GM12874 (cell line): ENCODE results near the gene PTPRN2.

Source experiments
- TF ChIP-seq, protein P1 (sequence below): IDR thresholded peaks from 2 replicates; pipeline ENCODE4 v1.5.1; 2011; ENCODE audit warnings: low read depth, mild to moderate bottlenecking, control low read depth, low read length, moderate library complexity; ENCODE audit not compliant: insufficient read depth

The PTPRN2 gene

DNA sequence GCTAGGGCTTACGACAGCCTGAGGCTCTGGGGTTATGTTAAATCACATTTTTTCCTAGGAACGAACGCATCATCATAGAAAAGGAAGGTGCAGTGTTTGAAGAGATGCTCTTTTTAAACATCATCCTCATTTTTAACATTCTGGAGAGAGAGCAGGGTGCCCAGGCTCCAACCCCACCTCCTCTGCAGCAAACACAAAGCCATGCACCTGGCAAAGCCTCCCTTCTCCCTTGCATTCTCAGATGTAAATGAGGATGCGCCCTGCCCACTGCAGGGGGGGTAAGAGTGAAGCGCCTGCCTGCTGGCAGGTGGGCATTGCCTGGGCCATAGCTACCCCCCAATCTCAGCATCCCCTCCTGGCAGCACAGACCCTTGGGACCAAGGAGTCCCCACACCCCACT is 92.4 kb downstream of the PTPRN2 start:
- TF ChIP-seq, protein P1, sequence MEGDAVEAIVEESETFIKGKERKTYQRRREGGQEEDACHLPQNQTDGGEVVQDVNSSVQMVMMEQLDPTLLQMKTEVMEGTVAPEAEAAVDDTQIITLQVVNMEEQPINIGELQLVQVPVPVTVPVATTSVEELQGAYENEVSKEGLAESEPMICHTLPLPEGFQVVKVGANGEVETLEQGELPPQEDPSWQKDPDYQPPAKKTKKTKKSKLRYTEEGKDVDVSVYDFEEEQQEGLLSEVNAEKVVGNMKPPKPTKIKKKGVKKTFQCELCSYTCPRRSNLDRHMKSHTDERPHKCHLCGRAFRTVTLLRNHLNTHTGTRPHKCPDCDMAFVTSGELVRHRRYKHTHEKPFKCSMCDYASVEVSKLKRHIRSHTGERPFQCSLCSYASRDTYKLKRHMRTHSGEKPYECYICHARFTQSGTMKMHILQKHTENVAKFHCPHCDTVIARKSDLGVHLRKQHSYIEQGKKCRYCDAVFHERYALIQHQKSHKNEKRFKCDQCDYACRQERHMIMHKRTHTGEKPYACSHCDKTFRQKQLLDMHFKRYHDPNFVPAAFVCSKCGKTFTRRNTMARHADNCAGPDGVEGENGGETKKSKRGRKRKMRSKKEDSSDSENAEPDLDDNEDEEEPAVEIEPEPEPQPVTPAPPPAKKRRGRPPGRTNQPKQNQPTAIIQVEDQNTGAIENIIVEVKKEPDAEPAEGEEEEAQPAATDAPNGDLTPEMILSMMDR: no peak

DNA sequence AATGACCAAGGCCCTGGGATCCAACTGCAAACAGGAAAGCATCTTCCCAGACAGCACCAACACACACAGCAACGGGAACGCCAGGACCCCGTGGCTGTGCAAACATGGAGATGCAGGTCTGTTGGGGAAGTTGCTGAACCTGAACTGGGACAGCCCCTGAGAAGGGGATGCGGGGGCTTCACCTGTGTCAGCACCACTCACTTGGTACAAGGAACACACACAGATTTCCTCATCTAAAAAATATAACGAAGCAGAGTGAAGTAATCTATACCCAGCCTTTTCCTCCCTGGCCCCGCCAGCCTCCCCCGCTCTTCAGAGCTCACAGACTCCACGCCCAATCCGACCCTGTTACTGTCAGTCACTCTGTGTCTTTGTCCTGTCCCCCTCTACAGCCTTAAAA is 93.0 kb downstream of the PTPRN2 start:
- TF ChIP-seq, protein P1: no peak

DNA sequence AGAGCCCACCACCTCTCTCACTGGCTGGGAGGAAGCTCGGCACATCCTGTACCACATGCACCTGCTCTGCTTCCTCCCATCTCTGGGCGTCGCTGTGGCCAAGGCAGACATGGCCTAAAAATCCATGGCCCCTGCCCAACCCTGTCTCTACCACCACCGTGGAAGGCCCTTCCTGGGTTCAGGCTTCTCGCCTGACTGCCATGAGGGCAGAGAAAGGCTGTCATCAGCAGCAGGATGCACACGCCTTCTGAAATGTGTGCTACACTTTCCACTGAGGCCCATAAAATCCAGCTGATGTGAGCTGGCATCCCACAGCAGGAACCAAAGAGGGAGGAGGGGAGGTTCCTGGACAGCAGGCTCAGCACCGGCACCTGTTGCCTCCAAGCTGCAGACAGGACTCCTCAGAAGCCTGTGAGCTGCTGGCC is 93.4 kb downstream of the PTPRN2 start:
- TF ChIP-seq, protein P1: no peak

DNA sequence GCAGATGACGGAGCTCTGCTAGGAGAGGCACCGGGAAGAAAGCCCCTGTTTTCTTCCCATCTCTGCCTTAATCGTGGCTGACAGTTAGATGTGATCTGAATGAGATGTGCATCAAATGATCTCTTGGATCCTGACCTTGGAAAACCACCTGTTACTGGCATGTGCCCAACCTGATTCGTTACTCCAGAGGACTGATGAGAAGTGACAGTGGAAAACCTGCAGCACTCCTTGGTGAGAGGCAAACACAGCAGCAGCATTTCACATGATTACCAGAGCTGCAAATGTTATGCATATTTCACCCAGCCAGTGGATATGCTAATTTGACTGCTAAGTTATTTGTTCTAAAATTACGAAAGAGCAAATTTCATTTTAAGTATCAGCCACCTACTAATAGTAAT is 95.3 kb downstream of the PTPRN2 start:
- TF ChIP-seq, protein P1: no peak

DNA sequence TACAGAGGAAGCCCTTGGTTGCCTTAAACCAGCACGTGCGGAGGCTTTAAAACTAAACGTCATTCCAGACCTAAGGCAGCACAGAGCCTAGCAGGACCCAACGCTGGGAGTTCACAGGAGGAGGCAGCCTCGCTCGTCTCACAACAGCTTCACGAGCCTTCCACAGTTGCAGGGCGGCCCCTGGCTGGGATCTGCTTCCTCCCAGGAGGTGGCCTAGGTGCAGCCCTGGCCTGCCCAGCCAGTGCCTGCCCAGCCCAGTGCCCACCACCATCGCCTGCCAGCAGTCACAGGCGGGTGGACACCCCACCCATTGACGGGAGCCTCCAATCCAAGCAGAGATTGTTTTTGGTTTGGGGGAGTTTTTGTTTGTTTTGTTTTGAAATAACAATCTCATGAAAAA is 96.5 kb downstream of the PTPRN2 start:
- TF ChIP-seq, protein P1: no peak

DNA sequence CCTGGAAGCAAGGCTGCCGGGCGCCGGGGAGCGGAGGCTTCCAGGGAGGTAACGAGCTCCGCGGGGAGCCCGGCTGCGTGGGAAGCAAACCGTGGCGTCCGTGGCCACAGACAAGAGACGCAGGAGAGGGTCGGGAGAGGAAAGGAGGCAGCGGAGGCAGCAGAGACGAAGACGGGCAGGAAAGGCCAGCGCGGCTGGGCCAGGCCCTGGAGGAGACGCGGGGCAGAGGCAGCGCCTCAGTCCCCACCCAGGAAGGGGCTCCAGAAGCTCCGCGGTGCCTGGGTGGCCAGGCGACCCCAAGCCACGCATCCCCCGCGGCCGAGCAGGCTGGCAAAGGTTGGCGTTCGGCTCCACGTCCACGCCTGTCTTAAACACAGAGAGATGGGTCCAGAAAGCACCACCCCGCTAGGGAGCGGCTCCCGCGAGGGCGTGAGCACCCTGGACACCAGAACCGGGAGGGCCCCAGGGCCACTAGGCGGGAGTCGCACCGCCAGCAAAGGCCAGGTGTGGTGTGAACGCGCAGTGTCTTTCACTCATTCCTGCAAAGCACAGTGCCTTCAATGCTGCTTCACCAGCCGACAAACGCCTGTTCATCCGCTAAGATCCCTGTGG is 97.3 kb downstream of the PTPRN2 start:
- TF ChIP-seq, protein P1: no peak

DNA sequence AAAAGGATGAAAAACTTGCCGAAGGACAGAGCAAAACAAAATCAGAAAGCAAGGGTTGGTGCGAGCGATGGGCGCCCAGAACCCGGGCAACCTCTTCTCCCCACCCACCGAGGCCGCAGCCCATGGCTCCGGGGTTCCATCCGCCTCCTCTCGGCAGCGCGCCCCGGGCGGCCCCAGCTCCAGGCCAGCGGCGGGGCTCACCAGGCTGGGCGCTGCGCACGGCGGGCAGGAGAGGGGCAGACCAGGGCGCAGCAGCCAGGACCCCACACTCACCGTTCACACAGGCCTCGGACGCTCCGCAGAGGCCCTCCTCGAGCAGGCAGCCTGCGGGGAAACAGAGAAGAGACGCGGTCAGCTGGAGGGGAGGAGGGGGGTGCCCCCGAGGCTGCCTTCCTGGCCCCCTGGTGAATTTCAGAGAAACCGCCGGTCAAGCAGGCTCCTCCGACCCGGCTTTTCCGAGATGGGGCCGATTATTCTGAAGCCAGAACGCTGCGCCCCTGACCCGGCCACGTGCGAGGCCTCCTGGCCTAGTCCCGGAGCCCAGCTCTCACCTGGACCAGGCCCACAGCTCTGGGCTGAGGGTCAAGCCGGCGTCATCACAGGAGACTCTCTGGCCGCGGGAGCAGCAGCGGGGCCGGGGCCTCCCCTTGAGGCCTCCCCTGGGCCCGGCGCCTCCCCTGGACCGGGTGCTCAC is 98.0 kb downstream of the PTPRN2 start:
- TF ChIP-seq, protein P1: no peak
